RWPE2 (cell line): ENCODE data around the gene CSRNP3.

Experiments
- ATAC-seq: fragments of 200-7000 bp; cut with Tn5 transposase; 3 replicates; pipeline ENCODE4 v1.9.1; 2021; ENCODE audit warnings: low read depth
- DNase-seq: peaks from one replicate; pipeline ENCODE4 v3.0.0-alpha.2; 2020; ENCODE audit warnings: low spot score
- H3K27ac ChIP-seq: fragments of 450-650 bp; 2 replicates; pipeline ENCODE4 v1.5.1; 2017; ENCODE audit warnings: mild to moderate bottlenecking; ENCODE audit not compliant: poor library complexity, severe bottlenecking
- H3K27me3 ChIP-seq: fragments of 250-450 bp; sonication (Bioruptor Pico); 2 replicates; pipeline ENCODE4 v1.5.1; 2021; ENCODE audit warnings: mild to moderate bottlenecking, moderate library complexity; ENCODE audit not compliant: insufficient read depth, poor library complexity, severe bottlenecking
- H3K36me3 ChIP-seq: fragments of 250-450 bp; sonication (Bioruptor Pico); 2 replicates; pipeline ENCODE4 v1.5.1; 2020; ENCODE audit warnings: low read depth, mild to moderate bottlenecking, moderate library complexity
- H3K4me1 ChIP-seq: fragments of 250-450 bp; sonication (Bioruptor Pico); 2 replicates; pipeline ENCODE4 v1.5.1; 2021; ENCODE audit warnings: mild to moderate bottlenecking, moderate library complexity; ENCODE audit not compliant: insufficient read depth, poor library complexity, severe bottlenecking
- H3K4me3 ChIP-seq: fragments of 250-450 bp; sonication (Bioruptor Pico); 2 replicates; pipeline ENCODE4 v1.5.1; 2021; ENCODE audit warnings: mild to moderate bottlenecking, moderate library complexity; ENCODE audit not compliant: severe bottlenecking
- H3K9me3 ChIP-seq: fragments of 250-450 bp; sonication (Bioruptor Pico); 2 replicates; pipeline ENCODE4 v1.5.1; 2021; ENCODE audit warnings: mild to moderate bottlenecking, moderate library complexity; ENCODE audit not compliant: severe bottlenecking
- CTCF ChIP-seq: fragments of 450-650 bp; IDR thresholded peaks from one replicate; pipeline ENCODE4 v1.5.1; 2017; ENCODE audit warnings: mild to moderate bottlenecking, moderate library complexity; ENCODE audit not compliant: poor library complexity, severe bottlenecking

Gene CSRNP3

DNA sequence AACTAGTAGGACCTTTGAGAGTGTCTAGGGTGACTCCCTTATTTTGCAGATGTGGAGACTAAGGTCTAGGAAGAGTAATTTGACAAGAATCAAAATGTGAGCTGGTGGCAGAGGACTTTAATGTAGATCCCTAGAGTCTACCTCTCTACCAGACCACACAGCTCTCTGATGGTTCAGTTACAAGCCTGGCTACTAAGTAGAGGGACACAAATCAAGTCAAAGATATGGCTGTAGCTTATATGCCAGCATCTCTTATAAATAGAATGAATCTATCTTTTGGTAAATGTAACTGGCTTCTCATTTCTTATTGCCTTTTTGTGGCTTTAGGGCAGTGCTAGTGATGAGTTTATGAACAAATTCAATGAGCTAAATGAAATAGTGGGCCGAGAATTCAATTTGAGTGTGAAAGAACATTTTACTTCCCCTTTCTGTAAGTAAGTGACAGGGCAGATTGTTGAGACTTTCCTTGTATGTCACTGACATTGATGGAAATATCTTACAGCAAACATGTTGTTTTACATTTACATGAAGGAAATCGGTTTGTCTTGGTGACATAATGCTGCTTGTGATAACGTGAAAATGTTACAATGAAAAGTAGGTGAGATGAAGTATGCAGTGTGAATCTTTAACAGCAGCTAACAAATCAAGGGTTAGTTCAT lies 28.3 kb downstream of the CSRNP3 start:
- no peak for DNase-seq
- Histone ChIP-seq H3K4me1 (no peaks in the 10 kb centered on the region), H3K27ac (no peak overlapping the region), H3K36me3 (no peaks in the 10 kb centered on the region), H3K4me3 (no peak overlapping the region), H3K27me3 (no peaks in the 10 kb centered on the region), H3K9me3 (no peaks in the 10 kb centered on the region)
- ATAC-seq: no peak
- TF ChIP-seq CTCF: no peak

DNA sequence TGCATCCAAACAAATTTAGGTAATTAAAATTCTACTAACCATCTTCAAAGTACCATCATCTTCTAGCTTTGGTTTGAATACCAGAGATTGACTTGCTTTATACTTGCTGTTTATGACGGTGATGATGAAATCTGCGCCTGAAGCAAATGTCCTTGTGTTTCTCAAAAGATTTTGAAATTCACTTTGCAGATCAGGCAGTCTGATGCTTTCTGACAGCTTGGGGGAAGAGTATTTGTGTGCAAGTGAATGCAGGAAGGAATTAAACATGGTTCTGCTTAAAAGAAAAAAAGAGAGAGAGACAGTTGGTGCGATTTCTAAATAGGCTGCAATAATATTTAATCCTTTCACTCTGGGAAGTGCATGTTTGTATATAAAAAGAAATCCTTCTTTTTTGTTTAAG lies 29.6 kb downstream of the CSRNP3 start:
- DNase-seq (no peak), ATAC-seq (no peak)
- no peak for TF ChIP-seq CTCF
- no peaks in the 10 kb centered on the region for H3K27me3 ChIP-seq
- H3K9me3 ChIP-seq: no peaks in the 10 kb centered on the region
- H3K27ac ChIP-seq: no peak overlapping the region
- H3K4me3 ChIP-seq: no peak overlapping the region
- H3K4me1 ChIP-seq: no peaks in the 10 kb centered on the region
- no peaks in the 10 kb centered on the region for H3K36me3 ChIP-seq

GRCh38 chr2:165500001-165500400 lies 30.5 kb downstream of the CSRNP3 start:
- no peaks in the 10 kb centered on the region for H3K4me1 ChIP-seq
- no peak for ATAC-seq
- H3K4me3 ChIP-seq: no peak overlapping the region
- no peak for TF ChIP-seq CTCF
- no peak for DNase-seq
- no peaks in the 10 kb centered on the region for H3K9me3 ChIP-seq
- H3K27me3 ChIP-seq: no peaks in the 10 kb centered on the region
- no peak overlapping the region for H3K27ac ChIP-seq
- H3K36me3 ChIP-seq: no peaks in the 10 kb centered on the region

DNA sequence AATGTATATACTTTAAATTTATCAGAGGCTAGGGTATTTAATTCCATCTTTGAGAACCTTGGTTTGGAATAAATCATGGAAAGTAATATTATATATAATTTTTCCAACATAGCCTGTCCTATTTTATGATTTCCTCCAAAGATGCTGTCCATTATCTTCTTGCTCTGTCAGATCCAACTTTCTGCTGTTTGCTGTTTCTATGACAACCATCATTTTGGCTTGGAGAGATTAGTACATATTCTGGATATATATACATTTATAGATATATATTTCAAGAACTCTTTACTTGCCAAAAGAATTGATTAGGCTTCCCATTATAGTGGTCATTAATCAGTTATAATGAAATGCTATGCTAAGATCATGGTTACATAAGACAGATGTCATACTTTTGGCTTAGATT lies 31.3 kb downstream of the CSRNP3 start:
- ATAC-seq (no peak), DNase-seq (no peak)

More for the DNA sequence above, 31.3 kb downstream of the CSRNP3 start:
- H3K9me3 ChIP-seq: no peaks in the 10 kb centered on the region
- TF ChIP-seq CTCF: no peak
- no peaks in the 10 kb centered on the region for H3K27me3 ChIP-seq
- H3K36me3 ChIP-seq: no peaks in the 10 kb centered on the region
- no peak overlapping the region for H3K4me3 ChIP-seq
- no peaks in the 10 kb centered on the region for H3K4me1 ChIP-seq
- H3K27ac ChIP-seq: no peak overlapping the region
